Fibroblast of lung (primary cell): Measurements from ENCODE around the gene SRA1. TPM values are rescaled to one million over a fixed set of nuclear protein-coding genes. Genes with fewer than 3 reads are reported as not detected.

Experiments
- DNase-seq, 2 donors: peaks; one replicate each; pipeline versions ENCODE4 v3.0.0 to v3.0.0-alpha.2; 2010; ENCODE audit warnings: low read depth in 2 of 2
- H2AFZ ChIP-seq: 2 replicates; pipeline ENCODE4 v1.5.1; 2012; ENCODE audit warnings: low read length, control low read depth, inconsistent platforms
- H3K27ac ChIP-seq: 2 replicates; pipeline ENCODE4 v1.5.1; 2011; ENCODE audit warnings: low read length, control low read depth; ENCODE audit not compliant: insufficient read depth
- H3K27me3 ChIP-seq: 2 replicates; pipeline ENCODE4 v1.5.1; 2011; ENCODE audit warnings: mild to moderate bottlenecking, low read length; ENCODE audit not compliant: control insufficient read depth, insufficient read depth
- H3K36me3 ChIP-seq: 2 replicates; pipeline ENCODE4 v1.5.1; 2011; ENCODE audit warnings: low read length; ENCODE audit not compliant: control insufficient read depth, insufficient read depth
- H3K4me1 ChIP-seq: 2 replicates; pipeline ENCODE4 v1.5.1; 2011; ENCODE audit warnings: low read length; ENCODE audit not compliant: control insufficient read depth, insufficient read depth; ENCODE audit errors: extremely low read depth
- H3K4me2 ChIP-seq: 2 replicates; pipeline ENCODE4 v1.5.1; 2011; ENCODE audit warnings: low read length, control low read depth; ENCODE audit not compliant: insufficient read depth; ENCODE audit errors: extremely low read depth
- H3K4me3 ChIP-seq, 4 experiments: fragments of 200-600 bp in 1 of 4; sonication (generic) in 1 of 4; replicated peaks in 1 of 4; 2 replicates each; pipeline ENCODE4 v1.5.1; 2011 to 2016; ENCODE audit warnings: low read length in 4 of 4, low read depth in 3 of 4, mild to moderate bottlenecking in 3 of 4, control low read depth in 2 of 4, inconsistent platforms in 1 of 4, mixed read lengths in 1 of 4; ENCODE audit not compliant: insufficient read depth in 1 of 4; ENCODE audit errors: control extremely low read depth in 1 of 4
- H3K79me2 ChIP-seq: 2 replicates; pipeline ENCODE4 v1.5.1; 2012; ENCODE audit warnings: mild to moderate bottlenecking, low read length, inconsistent platforms; ENCODE audit not compliant: control insufficient read depth, insufficient read depth
- H3K9ac ChIP-seq: 2 replicates; pipeline ENCODE4 v1.5.1; 2011; ENCODE audit warnings: mild to moderate bottlenecking, low read length, control low read depth; ENCODE audit not compliant: insufficient read depth
- H3K9me3 ChIP-seq: 2 replicates; pipeline ENCODE4 v1.5.1; 2012; ENCODE audit warnings: low read depth, low read length; ENCODE audit not compliant: control insufficient read depth, insufficient read depth
- H4K20me1 ChIP-seq: 2 replicates; pipeline ENCODE4 v1.5.1; 2011; ENCODE audit warnings: low read length; ENCODE audit not compliant: control insufficient read depth, insufficient read depth; ENCODE audit errors: extremely low read depth
- EZH2 ChIP-seq: IDR thresholded peaks from 2 replicates; pipeline ENCODE4 v1.5.1; 2012; ENCODE audit warnings: low read length, control low read depth, mild to moderate bottlenecking; ENCODE audit errors: missing control alignments
- polyA plus RNA-seq, 2 donors: library from polyadenylated mRNA; depleted of rRNA in 1 of 2; stranded (reverse) in 1 of 2; unstranded in 1 of 2; fragments of >200 nt; gene quantifications; 2 replicates each; pipeline ENCODE4 v1.2.1, GENCODE V29; 2011 to 2012; ENCODE audit warnings: missing spikeins in 1 of 2
- total RNA-seq: library from RNA; depleted of rRNA; stranded (reverse); fragments of >200 nt; gene quantifications from 2 replicates; pipeline ENCODE4 v1.2.1, GENCODE V29; 2014
- TF ChIP-seq, protein P1 (sequence below), 2 donors: IDR thresholded peaks in 1 of 2; conservative IDR thresholded peaks in 1 of 2; 1 replicate in 1 of 2; 2 replicates in 1 of 2; pipeline ENCODE4 v1.5.1; 2011 to 2012; ENCODE audit warnings: low read length in 2 of 2, control low read depth in 1 of 2, inconsistent platforms in 1 of 2, low read depth in 1 of 2, mild to moderate bottlenecking in 1 of 2

SRA1 gene
- total and polyA plus RNA-seq, 2 donors (not counting 1 experiment from before 2014, with no cell fraction given) = 39.1 to 55.5 TPM

DNA sequence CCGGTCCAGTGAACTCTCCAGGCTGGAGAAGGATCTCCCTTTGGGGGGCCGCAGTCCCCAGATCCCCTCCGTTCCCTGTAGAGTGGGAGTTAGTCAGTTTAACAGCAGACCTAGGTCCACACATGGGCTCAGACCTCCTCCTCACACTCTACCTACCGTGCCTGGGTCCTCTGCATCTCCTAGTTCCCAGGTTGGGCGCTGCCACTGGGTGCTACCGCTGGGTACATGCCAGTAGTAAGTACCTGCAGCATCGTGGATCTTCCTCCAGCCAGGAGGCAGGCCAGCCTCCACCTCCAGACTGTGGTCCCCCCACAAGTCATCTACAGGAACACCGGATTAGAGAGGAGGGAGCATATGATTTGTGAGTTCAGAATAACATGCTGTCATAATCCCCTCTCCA lies 6.3 kb upstream of the SRA1 start:
- Histone ChIP-seq H4K20me1 (no peaks in the 10 kb centered on the region), H3K9me3 (no peaks in the 10 kb centered on the region), H3K79me2 (peaks cover 29% of the 10 kb centered on the region), H3K36me3 (peaks cover 20% of the 10 kb centered on the region), H3K27me3 (no peaks in the 10 kb centered on the region), H2AFZ (peak overlapping the region; percentile 72), H3K4me2 (peak overlapping the region; percentile 84), H3K4me1 (peaks cover 9% of the 10 kb centered on the region), H3K4me3 (peak overlapping the region; percentile 61 to 91 (median 78)), H3K27ac (peak overlapping the region; percentile 87), H3K9ac (peak overlapping the region; percentile 86)
- TF ChIP-seq EZH2 = no peak
- TF ChIP-seq, protein P1, sequence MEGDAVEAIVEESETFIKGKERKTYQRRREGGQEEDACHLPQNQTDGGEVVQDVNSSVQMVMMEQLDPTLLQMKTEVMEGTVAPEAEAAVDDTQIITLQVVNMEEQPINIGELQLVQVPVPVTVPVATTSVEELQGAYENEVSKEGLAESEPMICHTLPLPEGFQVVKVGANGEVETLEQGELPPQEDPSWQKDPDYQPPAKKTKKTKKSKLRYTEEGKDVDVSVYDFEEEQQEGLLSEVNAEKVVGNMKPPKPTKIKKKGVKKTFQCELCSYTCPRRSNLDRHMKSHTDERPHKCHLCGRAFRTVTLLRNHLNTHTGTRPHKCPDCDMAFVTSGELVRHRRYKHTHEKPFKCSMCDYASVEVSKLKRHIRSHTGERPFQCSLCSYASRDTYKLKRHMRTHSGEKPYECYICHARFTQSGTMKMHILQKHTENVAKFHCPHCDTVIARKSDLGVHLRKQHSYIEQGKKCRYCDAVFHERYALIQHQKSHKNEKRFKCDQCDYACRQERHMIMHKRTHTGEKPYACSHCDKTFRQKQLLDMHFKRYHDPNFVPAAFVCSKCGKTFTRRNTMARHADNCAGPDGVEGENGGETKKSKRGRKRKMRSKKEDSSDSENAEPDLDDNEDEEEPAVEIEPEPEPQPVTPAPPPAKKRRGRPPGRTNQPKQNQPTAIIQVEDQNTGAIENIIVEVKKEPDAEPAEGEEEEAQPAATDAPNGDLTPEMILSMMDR (conservative IDR thresholded peaks at IDR 0.05 in 1 of 2, IDR thresholded peaks at IDR 0.05 in 1 of 2; ENCODE audit: low read depth in 1 of 2, low read length in 2 of 2) = no peak
- peak in 1 of 2 donors; percentile 7 for DNase-seq

DNA sequence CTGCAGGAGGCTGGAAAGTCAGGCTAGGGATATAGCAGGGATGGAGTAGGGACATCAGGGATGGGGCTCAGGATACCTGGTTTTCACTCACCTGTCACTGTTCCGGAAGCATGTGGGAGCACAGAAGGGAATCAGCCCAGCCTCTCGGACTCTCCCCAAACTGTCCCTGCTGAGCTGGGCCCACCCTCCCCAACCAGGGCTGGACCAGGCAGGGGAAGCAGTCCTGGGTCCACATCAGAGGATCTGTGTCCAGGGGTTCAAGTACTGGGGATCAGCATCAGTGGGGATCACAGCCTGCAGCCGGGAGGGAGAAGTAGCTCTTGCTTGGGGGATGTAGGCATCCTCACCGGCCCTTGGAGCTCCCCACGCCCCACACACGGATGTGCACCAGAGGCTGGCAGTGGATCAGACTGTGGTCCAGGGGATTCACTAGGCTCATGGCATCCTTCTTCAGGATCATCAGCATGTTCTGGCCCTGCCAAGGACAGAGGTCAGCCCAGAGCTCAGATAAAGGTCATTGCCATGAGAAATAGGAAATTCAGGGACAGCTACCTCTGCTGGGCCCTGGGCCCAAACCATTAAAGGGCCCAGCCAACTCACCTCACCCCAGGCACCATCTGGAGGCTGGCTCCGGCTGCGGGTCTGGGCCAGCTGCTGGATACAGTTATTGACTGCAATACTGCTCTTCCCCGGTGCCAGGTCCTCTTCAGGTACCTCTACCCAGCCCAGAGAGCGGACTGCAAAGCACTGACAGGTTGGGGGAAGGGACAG lies 4.7 kb upstream of the SRA1 start:
- H3K27ac ChIP-seq = no peak overlapping the region
- TF ChIP-seq EZH2 = no peak
- TF ChIP-seq, protein P1 (conservative IDR thresholded peaks at IDR 0.05 in 1 of 2, IDR thresholded peaks at IDR 0.05 in 1 of 2; ENCODE audit: low read depth in 1 of 2, low read length in 2 of 2) = no peak
- no peak overlapping the region for H2AFZ ChIP-seq
- no peak for DNase-seq
- no peaks in the 10 kb centered on the region for H4K20me1 ChIP-seq
- peaks cover 6% of the 10 kb centered on the region for H3K36me3 ChIP-seq
- no peak overlapping the region for H3K4me3 ChIP-seq
- no peak overlapping the region for H3K9ac ChIP-seq
- H3K9me3 ChIP-seq = no peaks in the 10 kb centered on the region
- no peaks in the 10 kb centered on the region for H3K27me3 ChIP-seq
- peaks cover 23% of the 10 kb centered on the region for H3K79me2 ChIP-seq
- no peak overlapping the region for H3K4me2 ChIP-seq
- peaks cover 9% of the 10 kb centered on the region for H3K4me1 ChIP-seq

DNA sequence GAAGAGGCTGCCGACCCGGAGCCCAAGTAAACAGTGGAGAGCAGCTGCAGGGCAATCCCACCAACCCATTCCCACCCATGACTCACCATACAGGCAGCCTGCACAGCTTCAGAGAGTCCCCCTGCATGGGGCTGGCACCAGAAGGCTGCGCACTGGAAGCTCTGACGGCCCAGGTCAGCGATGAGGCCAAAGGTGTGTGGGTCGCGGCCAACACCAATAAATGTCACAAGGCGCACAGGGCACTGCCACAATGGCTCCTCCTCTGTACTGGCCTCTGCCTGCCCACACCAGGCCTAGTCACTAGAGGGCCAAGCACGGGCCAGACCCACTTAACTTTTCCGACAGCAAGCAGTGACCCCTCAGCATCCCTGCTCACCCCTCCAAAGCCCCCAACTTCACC lies 3.0 kb upstream of the SRA1 start:
- no peaks in the 10 kb centered on the region for H3K27me3 ChIP-seq
- H2AFZ ChIP-seq = no peak overlapping the region
- H3K4me3 ChIP-seq = no peak overlapping the region
- peaks cover 3% of the 10 kb centered on the region for H3K4me1 ChIP-seq
- H4K20me1 ChIP-seq = no peaks in the 10 kb centered on the region
- no peaks in the 10 kb centered on the region for H3K36me3 ChIP-seq
- H3K79me2 ChIP-seq = peaks cover 21% of the 10 kb centered on the region
- TF ChIP-seq, protein P1 (conservative IDR thresholded peaks at IDR 0.05 in 1 of 2, IDR thresholded peaks at IDR 0.05 in 1 of 2; ENCODE audit: low read depth in 1 of 2, low read length in 2 of 2) = no peak
- no peak for TF ChIP-seq EZH2
- no peak for DNase-seq
- H3K27ac ChIP-seq = no peak overlapping the region
- H3K4me2 ChIP-seq = no peak overlapping the region
- H3K9ac ChIP-seq = no peak overlapping the region
- H3K9me3 ChIP-seq = no peaks in the 10 kb centered on the region
